OCI-LY1 (cell line): ENCODE data around the gene DUSP14.

ENCODE experiments used
- EZH2 ChIP-seq: fragments of 200-600 bp; sonication (generic), shearing (Covaris generic); IDR thresholded peaks from 2 replicates; pipeline ENCODE4 v1.8.0; 2017; ENCODE audit warnings: borderline replicate concordance, mixed run types, mild to moderate bottlenecking, antibody characterized with exemption, low read length, moderate library complexity, mixed read lengths
- TF ChIP-seq, protein P1 (sequence below): fragments of 200-600 bp; sonication (generic), shearing (Covaris generic); IDR thresholded peaks from 2 replicates; pipeline ENCODE4 v1.5.1; 2017; ENCODE audit warnings: mild to moderate bottlenecking, antibody characterized with exemption, low read length, moderate library complexity, mixed read lengths

DNA sequence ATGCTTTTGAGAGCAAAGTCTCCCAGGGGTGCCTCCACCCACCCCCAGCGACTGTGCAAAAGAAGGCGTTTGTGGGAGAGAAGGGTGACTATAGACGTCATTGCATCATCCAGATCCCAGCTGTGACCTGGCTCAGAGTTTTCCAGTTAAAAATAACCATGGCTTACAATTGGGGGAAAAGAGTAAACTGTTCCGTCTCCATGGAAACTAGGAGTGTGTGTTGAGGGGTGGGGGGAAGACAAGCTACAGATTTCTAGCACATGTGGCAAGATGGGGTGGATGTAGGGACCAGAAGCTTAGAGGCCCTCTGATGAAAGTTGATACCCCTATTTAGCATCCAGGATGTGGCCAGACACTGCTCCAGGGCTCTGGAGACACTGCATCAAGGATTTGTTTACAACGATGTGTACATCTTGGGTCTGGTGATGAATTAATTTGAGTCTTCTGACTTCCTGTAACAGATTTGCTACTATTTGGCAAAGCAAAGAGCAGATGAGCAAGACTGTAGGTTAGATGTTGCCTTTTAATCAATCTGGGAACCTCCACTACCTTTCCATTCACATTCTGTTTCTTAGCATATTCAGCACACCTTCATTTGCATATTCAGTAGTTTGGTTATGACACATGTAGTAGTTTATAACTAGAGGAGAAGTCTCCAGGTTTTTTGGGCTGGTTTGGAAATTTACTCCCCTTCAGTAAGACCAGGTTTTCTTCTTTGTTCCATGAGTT is 6.2 kb upstream of the DUSP14 start:
- TF ChIP-seq, protein P1, sequence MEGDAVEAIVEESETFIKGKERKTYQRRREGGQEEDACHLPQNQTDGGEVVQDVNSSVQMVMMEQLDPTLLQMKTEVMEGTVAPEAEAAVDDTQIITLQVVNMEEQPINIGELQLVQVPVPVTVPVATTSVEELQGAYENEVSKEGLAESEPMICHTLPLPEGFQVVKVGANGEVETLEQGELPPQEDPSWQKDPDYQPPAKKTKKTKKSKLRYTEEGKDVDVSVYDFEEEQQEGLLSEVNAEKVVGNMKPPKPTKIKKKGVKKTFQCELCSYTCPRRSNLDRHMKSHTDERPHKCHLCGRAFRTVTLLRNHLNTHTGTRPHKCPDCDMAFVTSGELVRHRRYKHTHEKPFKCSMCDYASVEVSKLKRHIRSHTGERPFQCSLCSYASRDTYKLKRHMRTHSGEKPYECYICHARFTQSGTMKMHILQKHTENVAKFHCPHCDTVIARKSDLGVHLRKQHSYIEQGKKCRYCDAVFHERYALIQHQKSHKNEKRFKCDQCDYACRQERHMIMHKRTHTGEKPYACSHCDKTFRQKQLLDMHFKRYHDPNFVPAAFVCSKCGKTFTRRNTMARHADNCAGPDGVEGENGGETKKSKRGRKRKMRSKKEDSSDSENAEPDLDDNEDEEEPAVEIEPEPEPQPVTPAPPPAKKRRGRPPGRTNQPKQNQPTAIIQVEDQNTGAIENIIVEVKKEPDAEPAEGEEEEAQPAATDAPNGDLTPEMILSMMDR: no peak
- TF ChIP-seq EZH2: no peak
